Transverse colon (tissue), 4 donors: ENCODE data around the gene AKAP13. TPM values are rescaled to one million over a fixed set of nuclear protein-coding genes. Genes with fewer than 3 reads are reported as not detected.

ENCODE experiments used
- DNase-seq: peaks from one replicate; pipeline ENCODE4 v3.0.0-alpha.2; 2019
- H3K27ac ChIP-seq, 4 donors: fragments of 200-600 bp; sonication (generic); 2 replicates each; pipeline ENCODE4 v1.5.1; 2016 to 2018; ENCODE audit warnings: inconsistent platforms in 4 of 4
- H3K27me3 ChIP-seq: fragments of 200-600 bp; sonication (generic); 2 replicates; pipeline ENCODE4 v1.5.1; 2017; ENCODE audit warnings: inconsistent platforms
- H3K36me3 ChIP-seq, 4 donors: fragments of 200-600 bp; sonication (generic); 2 replicates each; pipeline ENCODE4 v1.5.1; 2017 to 2019; ENCODE audit warnings: inconsistent platforms in 4 of 4
- H3K4me1 ChIP-seq, 4 donors: fragments of 200-600 bp; sonication (generic); 2 replicates each; pipeline ENCODE4 v1.5.1; 2017 to 2020; ENCODE audit warnings: inconsistent platforms in 4 of 4
- H3K4me3 ChIP-seq, 4 donors: fragments of 200-600 bp; sonication (generic); 1 replicate in 1 of 4; 2 replicates in 3 of 4; pipeline versions ENCODE4 v1.5.1 to v1.6.1; 2017 to 2019; ENCODE audit warnings: inconsistent platforms in 4 of 4
- H3K9me3 ChIP-seq, 2 donors: fragments of 200-600 bp; sonication (generic); 2 replicates each; pipeline ENCODE4 v1.5.1; 2017 to 2019; ENCODE audit warnings: inconsistent platforms in 2 of 2
- EP300 ChIP-seq: sonication (generic); formaldehyde crosslinking; IDR thresholded peaks from one replicate; pipeline ENCODE4 v1.6.1; 2017; ENCODE audit warnings: antibody characterized with exemption, low read depth
- POLR2A ChIP-seq: fragments of 450-650 bp; IDR thresholded peaks from one replicate; pipeline ENCODE4 v1.6.1; 2016; ENCODE audit warnings: antibody characterized with exemption, mild to moderate bottlenecking, moderate library complexity
- POLR2AphosphoS5 ChIP-seq, 3 donors: sonication (generic); formaldehyde crosslinking; IDR thresholded peaks; one replicate each; pipeline ENCODE4 v1.6.1; 2016; ENCODE audit warnings: antibody characterized with exemption in 3 of 3
- WGBS, 2 donors: methylation state at CpG; one replicate each; pipeline ENCODE4 v1.1.5; 2018; ENCODE audit warnings: low coverage in 1 of 2; 5-methylcytosine and 5-hydroxymethylcytosine counted together
- in situ Hi-C, 4 donors: fragments of 200-750 bp; cut with MboI; loops; one replicate each; pipeline versions ENCODE4 v1.15.0 to v1.15.1; 2017; ENCODE audit warnings: low sequenced_read_pairs in 3 of 4, low pct_ligation_motif_present in 1 of 4, low pct_unique_long_range_greater_than_20kb in 1 of 4
- intact Hi-C: fragments of 100-400 bp; cut with DNase I; formaldehyde crosslinking; loops from one replicate; pipeline ENCODE4 v1.15.1; 2023; ENCODE audit warnings: low total_unique reads
- total RNA-seq, 4 donors: library from RNA; depleted of rRNA; stranded (reverse); fragments of >200 nt; gene quantifications; one replicate each; pipeline ENCODE4 v1.1.0, GENCODE V29; 2016
- TF ChIP-seq, protein P1 (sequence below), 5 experiments: fragments of 200-600 bp in 3 of 5; fragments of 450-650 bp in 2 of 5; sonication (generic) in 3 of 5; IDR thresholded peaks; 1 replicate in 2 of 5; 2 replicates in 3 of 5; pipeline ENCODE4 v1.5.1; 2016 to 2017; ENCODE audit warnings: antibody characterized with exemption in 5 of 5, inconsistent platforms in 3 of 5, mild to moderate bottlenecking in 2 of 5, moderate library complexity in 1 of 5

The AKAP13 gene
- total RNA-seq, 4 donors from 2014 or later, result 206 to 291 (median 214) TPM

- DNase-seq, result no peak
- intact Hi-C loops, result no loop called here
- in situ Hi-C loops, result loop anchor here in 1 of 4 donors (25.0 kb wide), 1 partner anchor 423 kb away; no protein-coding TSS in a partner anchor
- WGBS, 2 donors, result 72 to 86% methylated on average over 3 to 7 of the region's 7 CpGs
- Histone ChIP-seq H3K9me3 (no peaks in the 10 kb centered on the region), H3K27me3 (no peaks in the 10 kb centered on the region), H3K4me1 (peaks cover 7 to 33% (median 28%) of the 10 kb centered on the region in 4 donors), H3K27ac (no peak overlapping the region), H3K36me3 (peaks cover 0 to 42% (median 18%) of the 10 kb centered on the region in 4 donors), H3K4me3 (no peak overlapping the region)
- TF ChIP-seq POLR2AphosphoS5 (IDR thresholded peaks at IDR 0.05), result no peak
- no peak for TF ChIP-seq POLR2A
- no peak for TF ChIP-seq EP300
- TF ChIP-seq, protein P1, sequence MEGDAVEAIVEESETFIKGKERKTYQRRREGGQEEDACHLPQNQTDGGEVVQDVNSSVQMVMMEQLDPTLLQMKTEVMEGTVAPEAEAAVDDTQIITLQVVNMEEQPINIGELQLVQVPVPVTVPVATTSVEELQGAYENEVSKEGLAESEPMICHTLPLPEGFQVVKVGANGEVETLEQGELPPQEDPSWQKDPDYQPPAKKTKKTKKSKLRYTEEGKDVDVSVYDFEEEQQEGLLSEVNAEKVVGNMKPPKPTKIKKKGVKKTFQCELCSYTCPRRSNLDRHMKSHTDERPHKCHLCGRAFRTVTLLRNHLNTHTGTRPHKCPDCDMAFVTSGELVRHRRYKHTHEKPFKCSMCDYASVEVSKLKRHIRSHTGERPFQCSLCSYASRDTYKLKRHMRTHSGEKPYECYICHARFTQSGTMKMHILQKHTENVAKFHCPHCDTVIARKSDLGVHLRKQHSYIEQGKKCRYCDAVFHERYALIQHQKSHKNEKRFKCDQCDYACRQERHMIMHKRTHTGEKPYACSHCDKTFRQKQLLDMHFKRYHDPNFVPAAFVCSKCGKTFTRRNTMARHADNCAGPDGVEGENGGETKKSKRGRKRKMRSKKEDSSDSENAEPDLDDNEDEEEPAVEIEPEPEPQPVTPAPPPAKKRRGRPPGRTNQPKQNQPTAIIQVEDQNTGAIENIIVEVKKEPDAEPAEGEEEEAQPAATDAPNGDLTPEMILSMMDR (IDR thresholded peaks at IDR 0.05), result no peak
These were observed 330.0 kb downstream of the AKAP13 start for GRCh38 chr15:85710340-85710842.

DNA sequence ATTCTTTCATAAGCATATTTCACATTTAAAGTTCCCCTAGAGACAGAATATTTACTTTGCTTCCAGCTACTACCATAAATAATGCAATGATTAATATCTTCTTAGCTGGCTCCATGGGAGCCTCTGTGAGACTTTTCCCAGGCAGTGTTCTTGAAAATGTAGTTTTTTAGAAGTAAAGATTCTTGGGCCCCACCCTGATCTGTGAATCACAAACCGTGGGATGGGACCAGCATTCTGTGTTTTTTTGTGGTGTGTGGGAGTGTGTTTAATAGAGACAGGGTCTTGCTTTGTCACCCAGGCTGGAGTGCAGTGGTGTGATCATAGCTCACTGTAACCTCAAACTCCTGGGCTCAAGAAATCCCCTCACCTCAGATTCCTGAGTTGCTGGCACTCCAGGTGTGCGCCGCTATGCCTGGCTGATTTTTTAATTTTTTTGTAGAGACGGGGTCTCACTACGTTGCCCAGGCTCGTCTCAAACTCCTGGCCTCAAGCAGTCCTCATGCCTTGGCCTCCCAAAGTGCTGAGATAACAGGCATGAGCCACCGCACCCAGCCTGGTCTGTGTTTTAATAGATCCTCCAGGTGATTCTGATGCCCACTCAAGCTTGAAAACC, 331.3 kb downstream of the AKAP13 start:
- no peak overlapping the region for H3K4me3 ChIP-seq
- no peaks in the 10 kb centered on the region for H3K9me3 ChIP-seq
- in situ Hi-C loops, result loop anchor here in 1 of 4 donors (25.0 kb wide), 1 partner anchor 424 kb away; no protein-coding TSS in a partner anchor
- H3K36me3 ChIP-seq, result peaks cover 0 to 53% (median 24%) of the 10 kb centered on the region in 4 donors
- 75 to 91% methylated on average over 3 to 7 of the region's 7 CpGs for WGBS, 2 donors
- H3K27ac ChIP-seq, result no peak overlapping the region
- H3K4me1 ChIP-seq, result peaks cover 1 to 21% (median 20%) of the 10 kb centered on the region in 4 donors
- TF ChIP-seq POLR2A (no peak), POLR2AphosphoS5 (IDR thresholded peaks at IDR 0.05) (no peak)
- intact Hi-C loops, result no loop called here
- no peaks in the 10 kb centered on the region for H3K27me3 ChIP-seq
- DNase-seq, result no peak

DNA sequence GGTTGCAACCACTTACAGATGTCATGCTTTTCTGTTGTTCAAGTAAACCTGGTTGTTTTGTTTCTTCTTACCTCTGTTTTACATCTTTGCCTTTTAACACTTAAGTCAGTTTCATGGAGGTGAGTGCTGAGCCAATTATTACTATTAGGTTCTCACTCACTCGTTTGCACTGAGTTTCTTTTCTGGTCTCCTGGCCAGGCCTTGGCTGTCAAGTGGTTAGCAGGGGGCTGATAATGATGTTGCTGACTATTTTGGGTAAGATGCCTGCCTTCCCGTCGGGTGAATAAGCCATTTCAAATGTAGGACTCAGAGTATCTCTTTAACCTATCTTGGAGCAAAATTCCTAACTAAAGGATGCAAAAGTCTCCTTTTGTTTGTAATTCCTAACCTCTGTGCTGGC, 335.9 kb downstream of the AKAP13 start:
- no peak overlapping the region for H3K27ac ChIP-seq

GRCh38 chr15:85717212-85717611, 336.8 kb downstream of the AKAP13 start:
- Histone ChIP-seq H3K27ac (no peak overlapping the region), H3K9me3 (no peaks in the 10 kb centered on the region), H3K4me3 (no peak overlapping the region), H3K36me3 (peaks cover 0 to 77% (median 34%) of the 10 kb centered on the region in 4 donors), H3K27me3 (no peaks in the 10 kb centered on the region), H3K4me1 (no peaks in the 10 kb centered on the region)
- intact Hi-C loops, result no loop called here
- no peak for DNase-seq
- whole genome bisulfite sequencing, 2 donors, result 89 to 90% methylated on average over 2 of the region's 2 CpGs
- in situ Hi-C loops, result loop anchor here in 1 of 4 donors (25.0 kb wide), 1 partner anchor 430 kb away; no protein-coding TSS in a partner anchor
- TF ChIP-seq EP300, result no peak
- peak in 1 of 3 donors; percentile 2 for TF ChIP-seq POLR2AphosphoS5 (IDR thresholded peaks at IDR 0.05)

More for the DNA sequence above, 335.9 kb downstream of the AKAP13 start:
- in situ Hi-C loops, result loop anchor here in 1 of 4 donors (25.0 kb wide), 1 partner anchor 429 kb away; no protein-coding TSS in a partner anchor
- no peak for TF ChIP-seq EP300
- no peak for TF ChIP-seq POLR2A
- TF ChIP-seq POLR2AphosphoS5 (IDR thresholded peaks at IDR 0.05), result no peak
- TF ChIP-seq, protein P1 (IDR thresholded peaks at IDR 0.05), result no peak
- H3K27me3 ChIP-seq, result no peaks in the 10 kb centered on the region
- no peaks in the 10 kb centered on the region for H3K9me3 ChIP-seq
- intact Hi-C loops, result no loop called here
- peaks cover 0 to 78% (median 34%) of the 10 kb centered on the region in 4 donors for H3K36me3 ChIP-seq
- 67% methylated on average over 3 of the region's 3 CpGs; no CpG with 5 or more reads in 1 of the 2 donors for WGBS, 2 donors
- H3K4me1 ChIP-seq, result no peaks in the 10 kb centered on the region
- DNase-seq, result no peak
- H3K4me3 ChIP-seq, result no peak overlapping the region

GRCh38 chr15:85718271-85718971, 338.0 kb downstream of the AKAP13 start:
- Histone ChIP-seq H3K9me3 (no peaks in the 10 kb centered on the region), H3K27ac (no peak overlapping the region), H3K4me3 (no peak overlapping the region), H3K36me3 (peaks cover 0 to 89% (median 36%) of the 10 kb centered on the region in 4 donors), H3K27me3 (no peaks in the 10 kb centered on the region), H3K4me1 (peaks cover 0 to 3% (median 0%) of the 10 kb centered on the region in 4 donors)
- DNase-seq, result no peak
- in situ Hi-C loops (loop anchor here in 1 of 4 donors (25.0 kb wide), 1 partner anchor 431 kb away; no protein-coding TSS in a partner anchor), intact Hi-C loops (no loop called here)
- no peak for TF ChIP-seq POLR2A
- TF ChIP-seq POLR2AphosphoS5 (IDR thresholded peaks at IDR 0.05), result no peak
- TF ChIP-seq, protein P1 (IDR thresholded peaks at IDR 0.05), result no peak
- no peak for TF ChIP-seq EP300
- 81 to 87% methylated on average over 12 of the region's 12 CpGs for WGBS, 2 donors
